CD14-positive monocyte (primary cell): ENCODE measurements around the gene GDPD4. TPM values are rescaled to one million over a fixed set of nuclear protein-coding genes. Genes with fewer than 3 reads are reported as not detected.

ENCODE experiments used
- DNase-seq, 3 donors: peaks; one replicate each; pipeline ENCODE4 v3.0.0-alpha.2; 2011 to 2022
- H2AFZ ChIP-seq: 2 replicates; pipeline ENCODE4 v1.6.0; 2012; ENCODE audit warnings: mild to moderate bottlenecking, low read depth, low read length, inconsistent platforms; ENCODE audit not compliant: insufficient read depth, poor library complexity, severe bottlenecking
- H3K27ac ChIP-seq, 2 donors: 1 replicate in 1 of 2; 2 replicates in 1 of 2; pipeline ENCODE4 v1.5.1; 2012 to 2013; ENCODE audit warnings: low read length in 2 of 2, control low read depth in 1 of 2, inconsistent platforms in 1 of 2, low read depth in 1 of 2, mild to moderate bottlenecking in 1 of 2
- H3K27me3 ChIP-seq, 2 donors: one replicate each; pipeline versions ENCODE4 v1.6.0 to v1.6.1; 2011 to 2013; ENCODE audit warnings: low read length in 2 of 2; ENCODE audit not compliant: control insufficient read depth in 2 of 2, insufficient read depth in 2 of 2
- H3K36me3 ChIP-seq, 2 donors: replicated peaks in 1 of 2; 1 replicate in 1 of 2; 2 replicates in 1 of 2; pipeline versions ENCODE4 v1.5.1 to v1.6.1; 2012 to 2013; ENCODE audit warnings: low read length in 2 of 2, control low read depth in 1 of 2, inconsistent platforms in 1 of 2, mild to moderate bottlenecking in 1 of 2; ENCODE audit not compliant: insufficient read depth in 2 of 2, control insufficient read depth in 1 of 2
- H3K4me1 ChIP-seq, 2 donors: 1 replicate in 1 of 2; 2 replicates in 1 of 2; pipeline versions ENCODE4 v1.5.1 to v1.6.1; 2012 to 2013; ENCODE audit warnings: low read length in 2 of 2, control low read depth in 1 of 2, inconsistent platforms in 1 of 2, mild to moderate bottlenecking in 1 of 2, moderate library complexity in 1 of 2; ENCODE audit not compliant: insufficient read depth in 2 of 2, control insufficient read depth in 1 of 2
- H3K4me2 ChIP-seq: replicated peaks from 2 replicates; pipeline ENCODE3; 2012; ENCODE audit warnings: low read length, moderate library complexity, mild to moderate bottlenecking; ENCODE audit not compliant: poor library complexity, severe bottlenecking; ENCODE audit errors: extremely low read depth
- H3K4me3 ChIP-seq, 3 experiments: fragments of 200-600 bp in 1 of 3; sonication (generic) in 1 of 3; replicated peaks in 1 of 3; 1 replicate in 2 of 3; 2 replicates in 1 of 3; pipeline ENCODE4 v1.5.1; 2011 to 2013; ENCODE audit warnings: low read length in 3 of 3, mild to moderate bottlenecking in 3 of 3, control low read depth in 2 of 3, low read depth in 2 of 3, inconsistent platforms in 1 of 3, moderate library complexity in 1 of 3
- H3K79me2 ChIP-seq: 2 replicates; pipeline ENCODE4 v1.6.0; 2012; ENCODE audit warnings: mild to moderate bottlenecking, control low read depth, inconsistent platforms, low read length, moderate library complexity; ENCODE audit not compliant: insufficient read depth
- H3K9ac ChIP-seq: 2 replicates; pipeline ENCODE4 v1.6.0; 2017; ENCODE audit warnings: low read length, mild to moderate bottlenecking; ENCODE audit not compliant: insufficient read depth, poor library complexity, severe bottlenecking
- H3K9me3 ChIP-seq, 2 donors: replicated peaks in 1 of 2; 1 replicate in 1 of 2; 2 replicates in 1 of 2; pipeline versions ENCODE4 v1.5.1 to v1.6.1; 2012 to 2013; ENCODE audit warnings: low read length in 2 of 2, control low read depth in 1 of 2; ENCODE audit not compliant: control insufficient read depth in 1 of 2, insufficient read depth in 1 of 2
- H4K20me1 ChIP-seq: 2 replicates; pipeline ENCODE4 v1.6.0; 2012; ENCODE audit warnings: mild to moderate bottlenecking, low read length, control low read depth, moderate library complexity; ENCODE audit not compliant: insufficient read depth
- H3K27ac Mint-ChIP-seq, 7 donors: one replicate each; pipeline ENCODE4 v1.8.0; 2020; ENCODE audit warnings: mild to moderate bottlenecking in 7 of 7, mixed read lengths in 7 of 7, moderate library complexity in 6 of 7, inconsistent platforms in 2 of 7
- H3K27me3 Mint-ChIP-seq, 3 donors: one replicate each; pipeline ENCODE4 v1.8.0; 2021 to 2022; ENCODE audit warnings: low read depth in 3 of 3, mild to moderate bottlenecking in 3 of 3, mixed read lengths in 3 of 3, moderate library complexity in 3 of 3, inconsistent platforms in 1 of 3
- H3K36me3 Mint-ChIP-seq, 2 donors: one replicate each; pipeline ENCODE4 v1.8.0; 2020; ENCODE audit warnings: mixed read lengths in 2 of 2, inconsistent platforms in 1 of 2, mild to moderate bottlenecking in 1 of 2
- H3K4me1 Mint-ChIP-seq: one replicate; pipeline ENCODE4 v1.8.0; 2020; ENCODE audit warnings: mild to moderate bottlenecking, mixed read lengths
- H3K4me3 Mint-ChIP-seq, 2 donors: one replicate each; pipeline ENCODE4 v1.8.0; 2020; ENCODE audit warnings: mild to moderate bottlenecking in 2 of 2, mixed read lengths in 2 of 2, moderate library complexity in 1 of 2
- H3K9me3 Mint-ChIP-seq, 7 donors: one replicate each; pipeline ENCODE4 v1.8.0; 2020 to 2022; ENCODE audit warnings: mixed read lengths in 7 of 7, mild to moderate bottlenecking in 6 of 7, moderate library complexity in 6 of 7, inconsistent platforms in 2 of 7
- WGBS: methylation state at CpG from one replicate; pipeline ENCODE4 v1.1.5; 2013; ENCODE audit warnings: missing lambda C conversion rate; ENCODE audit not compliant: insufficient coverage; 5-methylcytosine and 5-hydroxymethylcytosine counted together
- intact Hi-C, 2 donors: fragments of 100-400 bp; cut with micrococcal nuclease; formaldehyde crosslinking; loops; one replicate each; pipeline versions ENCODE4 v1.15.0 to v1.15.1; 2023
- polyA plus RNA-seq, 3 donors: library from polyadenylated mRNA; depleted of rRNA in 1 of 3; unstranded in 2 of 3; stranded (reverse) in 1 of 3; fragments of 300-500 nt in 2 of 3; fragments of >200 nt in 1 of 3; fragmentation: Illumina TruSeq in 2 of 3; gene quantifications; 1 replicate in 2 of 3; 2 replicates in 1 of 3; pipeline ENCODE4 v1.2.3, GENCODE V29; 2012 to 2021
- TF ChIP-seq, protein P1 (sequence below): fragments of 200-600 bp; IDR thresholded peaks from one replicate; pipeline ENCODE4 v1.8.0; 2022; ENCODE audit warnings: antibody characterized with exemption, mild to moderate bottlenecking

The GDPD4 gene
- polyA plus RNA-seq, 3 donors = not detected

DNA sequence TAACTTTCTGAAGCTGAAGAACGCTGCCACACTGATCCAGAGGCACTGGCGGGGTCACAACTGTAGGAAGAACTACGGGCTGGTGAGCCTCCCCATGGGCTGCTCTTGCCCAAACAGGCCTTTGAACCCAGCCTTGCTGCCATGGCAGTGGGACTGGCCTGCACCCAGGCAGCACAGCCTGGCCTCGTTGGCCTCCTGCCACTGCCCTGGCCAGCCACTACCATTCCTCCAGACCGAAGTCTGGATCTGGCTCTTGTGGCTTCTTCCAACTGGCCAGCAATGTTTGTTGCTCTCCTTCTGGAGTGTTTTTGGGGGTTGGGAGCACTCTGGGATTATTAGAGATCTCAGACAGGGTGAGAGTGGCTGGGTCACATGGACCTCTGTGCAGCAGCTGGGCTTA, 122.4 kb downstream of the GDPD4 start:
- Histone ChIP-seq H3K9me3 (no peaks in the 10 kb centered on the region), H3K36me3 (peaks cover 7 to 16% of the 10 kb centered on the region in 2 donors), H4K20me1 (no peaks in the 10 kb centered on the region), H3K4me2 (no peak overlapping the region), H3K27me3 (no peaks in the 10 kb centered on the region), H3K4me1 (peaks cover 28 to 29% of the 10 kb centered on the region in 2 donors), H3K4me3 (no peak overlapping the region), H2AFZ (no peak overlapping the region), H3K27ac (no peak overlapping the region), H3K79me2 (no peaks in the 10 kb centered on the region), H3K9ac (no peak overlapping the region)
- Mint-ChIP-seq H3K36me3 (peaks cover 25 to 39% of the 10 kb centered on the region in 2 donors), H3K9me3 (peaks cover 0 to 4% (median 0%) of the 10 kb centered on the region in 7 donors), H3K27ac (no peak overlapping the region), H3K4me1 (peaks cover 29% of the 10 kb centered on the region), H3K4me3 (no peak overlapping the region), H3K27me3 (peaks cover under 1 to 9% (median 5%) of the 10 kb centered on the region in 3 donors)
- WGBS = 100% methylated on average over 4 of the region's 5 CpGs
- TF ChIP-seq, protein P1, sequence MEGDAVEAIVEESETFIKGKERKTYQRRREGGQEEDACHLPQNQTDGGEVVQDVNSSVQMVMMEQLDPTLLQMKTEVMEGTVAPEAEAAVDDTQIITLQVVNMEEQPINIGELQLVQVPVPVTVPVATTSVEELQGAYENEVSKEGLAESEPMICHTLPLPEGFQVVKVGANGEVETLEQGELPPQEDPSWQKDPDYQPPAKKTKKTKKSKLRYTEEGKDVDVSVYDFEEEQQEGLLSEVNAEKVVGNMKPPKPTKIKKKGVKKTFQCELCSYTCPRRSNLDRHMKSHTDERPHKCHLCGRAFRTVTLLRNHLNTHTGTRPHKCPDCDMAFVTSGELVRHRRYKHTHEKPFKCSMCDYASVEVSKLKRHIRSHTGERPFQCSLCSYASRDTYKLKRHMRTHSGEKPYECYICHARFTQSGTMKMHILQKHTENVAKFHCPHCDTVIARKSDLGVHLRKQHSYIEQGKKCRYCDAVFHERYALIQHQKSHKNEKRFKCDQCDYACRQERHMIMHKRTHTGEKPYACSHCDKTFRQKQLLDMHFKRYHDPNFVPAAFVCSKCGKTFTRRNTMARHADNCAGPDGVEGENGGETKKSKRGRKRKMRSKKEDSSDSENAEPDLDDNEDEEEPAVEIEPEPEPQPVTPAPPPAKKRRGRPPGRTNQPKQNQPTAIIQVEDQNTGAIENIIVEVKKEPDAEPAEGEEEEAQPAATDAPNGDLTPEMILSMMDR = no peak
- intact Hi-C loops = no loop called here
- no peak for DNase-seq

DNA sequence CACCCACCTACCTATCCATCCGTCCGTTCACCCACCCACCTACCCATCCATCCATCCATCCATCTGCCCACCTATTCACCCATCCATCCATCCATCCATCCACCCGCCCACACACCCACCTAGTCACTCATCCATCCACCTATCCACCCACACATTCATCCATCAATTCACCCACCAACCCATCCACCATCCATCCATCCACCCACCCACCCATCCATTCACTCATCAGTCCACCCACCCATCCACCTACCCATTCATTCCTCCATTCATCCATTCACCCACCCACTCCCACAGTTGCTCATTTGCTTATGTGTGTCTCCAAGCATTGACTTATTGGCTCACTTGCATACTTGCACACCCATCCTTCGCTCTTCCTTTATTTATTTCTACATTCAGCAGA, 123.3 kb downstream of the GDPD4 start:
- H3K36me3 Mint-ChIP-seq = peaks cover 24 to 33% of the 10 kb centered on the region in 2 donors
- Histone ChIP-seq H3K9me3 (no peaks in the 10 kb centered on the region), H3K4me2 (no peak overlapping the region), H3K9ac (no peak overlapping the region), H4K20me1 (no peaks in the 10 kb centered on the region), H2AFZ (no peak overlapping the region), H3K79me2 (no peaks in the 10 kb centered on the region), H3K27ac (no peak overlapping the region), H3K4me1 (peaks cover 37 to 38% of the 10 kb centered on the region in 2 donors), H3K4me3 (no peak overlapping the region), H3K27me3 (no peaks in the 10 kb centered on the region), H3K36me3 (peaks cover 7 to 16% of the 10 kb centered on the region in 2 donors)
- no peak overlapping the region for H3K4me3 Mint-ChIP-seq
- no peak for DNase-seq
- intact Hi-C loops = no loop called here
- WGBS = 94% methylated on average over 2 of the region's 4 CpGs
- peaks cover 0 to 4% (median 0%) of the 10 kb centered on the region in 7 donors for H3K9me3 Mint-ChIP-seq
- no peak overlapping the region for H3K27ac Mint-ChIP-seq
- peaks cover 38% of the 10 kb centered on the region for H3K4me1 Mint-ChIP-seq
- TF ChIP-seq, protein P1 = no peak
- H3K27me3 Mint-ChIP-seq = peaks cover 1 to 9% (median 8%) of the 10 kb centered on the region in 3 donors
